Activated naive CD8-positive, alpha-beta T cell (primary cell): ENCODE results near the gene TMEM114.

Experiments
- H3K27ac Mint-ChIP-seq: one replicate; pipeline ENCODE4 v1.8.0; 2021; ENCODE audit warnings: mixed read lengths
- H3K27me3 Mint-ChIP-seq: one replicate; pipeline ENCODE4 v1.8.0; 2021; ENCODE audit warnings: mixed read lengths
- H3K36me3 Mint-ChIP-seq: one replicate; pipeline ENCODE4 v1.8.0; 2021; ENCODE audit warnings: mixed read lengths
- H3K4me1 Mint-ChIP-seq: one replicate; pipeline ENCODE4 v1.8.0; 2021; ENCODE audit warnings: low read depth, mixed read lengths
- H3K4me3 Mint-ChIP-seq: one replicate; pipeline ENCODE4 v1.8.0; 2021; ENCODE audit warnings: mild to moderate bottlenecking, mixed read lengths
- H3K9me3 Mint-ChIP-seq: one replicate; pipeline ENCODE4 v1.8.0; 2021; ENCODE audit warnings: low read depth, mixed read lengths

Gene TMEM114

GRCh38 chr16:8621572-8622314, 31.4 kb upstream of the TMEM114 start, which contains the start of gene METTL22:
TSS of gene METTL22 (plus strand) at chr16:8621698. CDS start at chr16:8625666, 3,968 bp downstream.
- Mint-ChIP-seq H3K9me3 (no peaks in the 10 kb centered on the region), H3K27ac (peak within 1 kb of the TSS; percentile 91), H3K4me3 (peak within 1 kb of the TSS; percentile 98), H3K36me3 (no peaks in the 10 kb centered on the region), H3K27me3 (no peaks in the 10 kb centered on the region), H3K4me1 (peaks cover 31% of the 10 kb centered on the region)

GRCh38 chr16:8621222-8621571, 30.9 kb upstream of the TMEM114 start:
- peaks cover 31% of the 10 kb centered on the region for H3K4me1 Mint-ChIP-seq
- H3K27ac Mint-ChIP-seq: peak overlapping the region; percentile 91
- no peaks in the 10 kb centered on the region for H3K9me3 Mint-ChIP-seq
- H3K4me3 Mint-ChIP-seq: peak overlapping the region; percentile 98
- H3K36me3 Mint-ChIP-seq: no peaks in the 10 kb centered on the region
- no peaks in the 10 kb centered on the region for H3K27me3 Mint-ChIP-seq

- Mint-ChIP-seq H3K36me3 (no peaks in the 10 kb centered on the region), H3K27ac (peak overlapping the region; percentile 91), H3K4me3 (peak overlapping the region; percentile 98), H3K4me1 (peaks cover 31% of the 10 kb centered on the region), H3K9me3 (no peaks in the 10 kb centered on the region), H3K27me3 (no peaks in the 10 kb centered on the region)
These were observed 30.2 kb upstream of the TMEM114 start for GRCh38 chr16:8620535-8620934.

GRCh38 chr16:8619671-8620370, 29.5 kb upstream of the TMEM114 start:
- peaks cover 28% of the 10 kb centered on the region for H3K4me1 Mint-ChIP-seq
- H3K9me3 Mint-ChIP-seq: no peaks in the 10 kb centered on the region
- H3K27me3 Mint-ChIP-seq: no peaks in the 10 kb centered on the region
- H3K27ac Mint-ChIP-seq: no peak overlapping the region
- no peak overlapping the region for H3K4me3 Mint-ChIP-seq
- no peaks in the 10 kb centered on the region for H3K36me3 Mint-ChIP-seq

DNA sequence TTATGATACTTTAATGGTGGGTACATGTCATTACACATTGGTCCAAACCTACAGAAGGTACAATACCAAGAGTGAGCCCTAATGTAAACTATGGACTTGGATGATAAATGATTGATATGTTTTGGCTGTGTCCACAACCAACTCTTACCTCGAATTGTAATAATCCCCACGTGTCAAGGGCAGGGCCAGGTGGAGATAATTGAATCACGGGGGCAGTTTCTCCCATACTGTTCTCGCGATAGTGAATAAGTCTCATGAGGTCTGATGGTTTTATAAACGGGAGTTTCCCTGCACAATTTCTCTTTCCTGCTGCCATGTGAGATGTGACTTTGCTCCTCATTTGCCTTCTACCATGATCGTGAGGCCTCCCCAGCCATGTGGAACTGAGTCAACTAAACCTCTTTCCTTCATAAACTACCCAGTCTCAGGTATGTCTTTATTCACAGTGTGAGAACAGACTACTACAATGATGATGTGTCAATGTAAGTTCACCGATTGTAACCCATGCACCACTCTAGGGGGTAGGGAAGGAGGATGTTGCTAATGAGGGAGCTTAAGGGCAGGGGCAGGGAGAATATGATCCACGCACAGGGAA, 24.2 kb upstream of the TMEM114 start:
- Mint-ChIP-seq H3K4me1 (no peaks in the 10 kb centered on the region), H3K27me3 (peaks cover 2% of the 10 kb centered on the region), H3K9me3 (no peaks in the 10 kb centered on the region), H3K4me3 (no peak overlapping the region), H3K27ac (no peak overlapping the region), H3K36me3 (no peaks in the 10 kb centered on the region)

GRCh38 chr16:8611886-8612600, 21.7 kb upstream of the TMEM114 start:
- Mint-ChIP-seq H3K27me3 (peaks cover 9% of the 10 kb centered on the region), H3K27ac (no peak overlapping the region), H3K36me3 (no peaks in the 10 kb centered on the region), H3K4me3 (no peak overlapping the region), H3K4me1 (no peaks in the 10 kb centered on the region), H3K9me3 (no peaks in the 10 kb centered on the region)

DNA sequence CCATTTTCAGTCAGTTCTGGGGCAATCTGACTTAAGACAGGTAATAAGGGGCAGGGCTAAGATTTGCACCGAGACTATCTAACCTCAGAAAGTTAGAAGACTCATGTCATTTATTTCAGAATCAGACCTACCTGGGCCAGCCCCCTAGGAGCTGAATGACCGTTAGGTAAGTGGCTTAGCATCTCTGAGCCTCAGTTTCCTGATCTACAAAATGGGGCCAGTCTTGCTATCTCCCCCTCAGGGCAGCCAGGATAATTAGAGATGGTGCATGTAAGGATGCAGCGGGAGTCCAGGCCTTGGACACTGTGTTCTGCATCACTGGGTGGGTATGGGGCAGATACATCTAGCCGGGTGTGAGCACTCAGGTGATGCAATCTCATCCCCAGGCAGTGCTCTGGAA, 20.8 kb upstream of the TMEM114 start:
- Mint-ChIP-seq H3K4me1 (no peaks in the 10 kb centered on the region), H3K27me3 (peaks cover 9% of the 10 kb centered on the region), H3K27ac (no peak overlapping the region), H3K4me3 (no peak overlapping the region), H3K9me3 (no peaks in the 10 kb centered on the region), H3K36me3 (no peaks in the 10 kb centered on the region)

DNA sequence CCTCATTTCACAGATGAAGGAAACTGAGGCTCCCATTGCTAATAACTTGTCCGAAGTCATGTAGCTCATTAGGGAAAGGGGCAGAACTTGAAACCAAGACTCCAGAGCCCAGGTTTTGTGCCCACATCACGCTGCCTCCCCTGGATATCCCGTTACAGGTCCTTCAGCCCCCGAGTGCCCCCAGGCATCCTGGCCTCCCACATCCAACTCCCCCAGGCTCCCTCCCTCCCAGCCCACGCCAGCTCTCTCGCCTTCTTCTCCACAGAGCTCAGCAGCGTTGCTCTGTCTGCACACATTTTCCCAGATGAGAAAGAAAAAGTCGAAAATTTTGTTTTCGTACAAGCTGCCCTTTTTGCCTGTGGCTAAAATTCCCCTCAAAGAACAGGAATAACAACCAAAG, 16.9 kb upstream of the TMEM114 start:
- H3K27me3 Mint-ChIP-seq: peaks cover 9% of the 10 kb centered on the region
- no peaks in the 10 kb centered on the region for H3K36me3 Mint-ChIP-seq
- no peaks in the 10 kb centered on the region for H3K9me3 Mint-ChIP-seq
- no peak overlapping the region for H3K4me3 Mint-ChIP-seq
- H3K4me1 Mint-ChIP-seq: no peaks in the 10 kb centered on the region
- no peak overlapping the region for H3K27ac Mint-ChIP-seq

DNA sequence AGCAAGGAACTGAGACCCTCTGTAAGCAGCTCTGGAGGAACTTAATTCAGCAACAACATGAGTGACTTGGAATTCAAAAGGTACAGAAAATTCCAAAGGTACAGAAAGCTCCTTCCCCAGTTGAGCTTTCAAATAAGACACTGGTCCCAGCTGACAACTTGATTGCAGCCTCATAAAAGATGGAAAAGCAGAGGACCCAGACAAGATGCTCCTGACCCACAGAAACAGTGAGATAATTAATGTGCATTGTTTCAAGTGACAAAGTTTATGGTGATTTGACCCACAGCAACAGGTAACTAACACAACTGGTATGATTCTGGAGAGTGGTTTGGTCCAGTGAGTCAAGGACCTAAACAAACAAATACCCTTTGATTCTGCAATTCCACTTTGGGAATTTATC, 15.2 kb upstream of the TMEM114 start:
- Mint-ChIP-seq H3K27me3 (peaks cover 9% of the 10 kb centered on the region), H3K9me3 (no peaks in the 10 kb centered on the region), H3K4me3 (no peak overlapping the region), H3K36me3 (no peaks in the 10 kb centered on the region), H3K4me1 (no peaks in the 10 kb centered on the region), H3K27ac (no peak overlapping the region)

- no peaks in the 10 kb centered on the region for H3K4me1 Mint-ChIP-seq
- no peak overlapping the region for H3K4me3 Mint-ChIP-seq
- no peak overlapping the region for H3K27ac Mint-ChIP-seq
- H3K27me3 Mint-ChIP-seq: peaks cover 3% of the 10 kb centered on the region
- no peaks in the 10 kb centered on the region for H3K36me3 Mint-ChIP-seq
- no peaks in the 10 kb centered on the region for H3K9me3 Mint-ChIP-seq
These were observed 9.9 kb upstream of the TMEM114 start for GRCh38 chr16:8600144-8600775.

DNA sequence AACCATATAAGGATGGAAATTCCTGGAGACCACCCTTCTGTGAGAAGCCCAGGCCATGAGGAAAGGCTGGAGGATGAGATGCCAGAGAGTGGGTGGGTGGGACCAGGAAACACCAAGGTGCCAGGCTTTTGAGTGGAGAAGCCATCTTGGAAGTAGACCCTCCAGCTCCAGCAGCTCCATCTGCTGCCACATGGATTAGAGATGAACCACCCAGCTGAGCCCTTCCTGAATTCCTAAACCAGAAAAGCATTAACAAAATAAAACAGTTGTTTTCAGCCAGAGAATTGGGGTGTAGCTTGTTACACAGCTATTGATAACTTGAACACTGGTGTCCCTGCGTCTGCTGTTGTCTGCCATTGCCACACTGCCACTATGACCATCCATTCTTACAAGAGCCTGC, 6.3 kb upstream of the TMEM114 start:
- no peaks in the 10 kb centered on the region for H3K4me1 Mint-ChIP-seq
- peaks cover 6% of the 10 kb centered on the region for H3K27me3 Mint-ChIP-seq
- no peak overlapping the region for H3K27ac Mint-ChIP-seq
- H3K9me3 Mint-ChIP-seq: no peaks in the 10 kb centered on the region
- no peak overlapping the region for H3K4me3 Mint-ChIP-seq
- H3K36me3 Mint-ChIP-seq: no peaks in the 10 kb centered on the region

GRCh38 chr16:8595783-8596182, 5.5 kb upstream of the TMEM114 start:
- Mint-ChIP-seq H3K27me3 (peaks cover 6% of the 10 kb centered on the region), H3K4me3 (no peak overlapping the region), H3K36me3 (no peaks in the 10 kb centered on the region), H3K4me1 (no peaks in the 10 kb centered on the region), H3K9me3 (no peaks in the 10 kb centered on the region), H3K27ac (no peak overlapping the region)

DNA sequence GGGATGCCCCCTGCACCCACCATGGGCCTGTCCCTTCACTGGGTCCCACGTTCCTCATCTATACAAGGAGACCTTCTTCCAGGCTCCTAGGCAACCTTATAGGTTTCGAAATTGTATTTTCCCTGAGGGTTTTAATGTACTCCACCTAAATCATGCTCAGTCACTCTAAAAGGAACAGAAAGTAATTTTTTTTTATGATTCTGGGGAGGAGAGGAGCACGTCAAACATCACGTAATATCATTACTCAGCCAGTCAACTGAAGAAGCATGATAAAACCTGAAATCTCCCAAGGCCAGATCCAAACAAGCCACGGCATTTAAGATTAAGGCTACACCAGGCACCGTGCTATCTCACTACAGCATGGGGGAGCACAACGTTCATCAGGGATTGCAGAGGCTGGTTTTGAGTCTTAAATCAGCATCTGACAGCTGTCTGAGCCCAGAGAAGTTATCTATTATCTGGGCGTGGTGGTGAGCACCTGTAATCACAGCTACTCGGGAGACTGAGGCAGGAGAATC, 3.9 kb upstream of the TMEM114 start:
- no peak overlapping the region for H3K4me3 Mint-ChIP-seq
- H3K4me1 Mint-ChIP-seq: peaks cover 3% of the 10 kb centered on the region
- no peaks in the 10 kb centered on the region for H3K36me3 Mint-ChIP-seq
- H3K9me3 Mint-ChIP-seq: no peaks in the 10 kb centered on the region
- H3K27ac Mint-ChIP-seq: no peak overlapping the region
- H3K27me3 Mint-ChIP-seq: peaks cover 9% of the 10 kb centered on the region

- Mint-ChIP-seq H3K27ac (no peak overlapping the region), H3K27me3 (peaks cover 24% of the 10 kb centered on the region), H3K4me3 (no peak overlapping the region), H3K4me1 (peaks cover 6% of the 10 kb centered on the region), H3K36me3 (no peaks in the 10 kb centered on the region), H3K9me3 (no peaks in the 10 kb centered on the region)
These were observed 1.1 kb upstream of the TMEM114 start for GRCh38 chr16:8591451-8591850.
